Heart left ventricle (tissue), 16 donors: ENCODE data around the gene OTULINL. TPM values are rescaled to one million over a fixed set of nuclear protein-coding genes. Genes with fewer than 3 reads are reported as not detected.

Experiments
- ATAC-seq, 4 donors: fragments of 200-7000 bp; cut with Tn5 transposase; one replicate each; pipeline ENCODE4 v1.9.1; 2020 to 2022; ENCODE audit warnings: moderate library complexity in 4 of 4, mild to moderate bottlenecking in 3 of 4, moderate number of reproducible peaks in 1 of 4
- DNase-seq, 5 donors: peaks; one replicate each; pipeline ENCODE4 v3.0.0-alpha.2; 2020
- H3K27ac ChIP-seq, 12 donors: fragments of 200-600 bp; sonication (generic) in 4 of 12; one replicate each; pipeline versions ENCODE4 v1.5.0 to v1.8.0; 2016 to 2022; ENCODE audit warnings: mild to moderate bottlenecking in 2 of 12
- H3K27me3 ChIP-seq, 9 donors: fragments of 200-600 bp; sonication (generic) in 2 of 9; one replicate each; pipeline versions ENCODE4 v1.5.1 to v1.8.0; 2016 to 2022; ENCODE audit warnings: mild to moderate bottlenecking in 3 of 9
- H3K36me3 ChIP-seq, 9 donors: fragments of 200-600 bp; sonication (generic) in 2 of 9; one replicate each; pipeline versions ENCODE4 v1.5.0 to v1.8.0; 2018 to 2022; ENCODE audit warnings: mild to moderate bottlenecking in 2 of 9
- H3K4me1 ChIP-seq, 12 donors: fragments of 200-600 bp; sonication (generic) in 4 of 12; one replicate each; pipeline versions ENCODE4 v1.5.0 to v1.8.0; 2016 to 2022; ENCODE audit warnings: mild to moderate bottlenecking in 3 of 12
- H3K4me3 ChIP-seq, 12 donors: fragments of 200-600 bp; sonication (generic) in 4 of 12; one replicate each; pipeline versions ENCODE4 v1.5.0 to v1.8.0; 2017 to 2022; ENCODE audit warnings: mild to moderate bottlenecking in 9 of 12, moderate library complexity in 4 of 12
- H3K9me3 ChIP-seq, 12 donors: fragments of 200-600 bp; sonication (generic) in 4 of 12; one replicate each; pipeline versions ENCODE4 v1.5.0 to v1.8.0; 2016 to 2022; ENCODE audit warnings: mild to moderate bottlenecking in 1 of 12
- POLR2A ChIP-seq, 2 donors: fragments of 450-650 bp; IDR thresholded peaks; one replicate each; pipeline ENCODE4 v1.6.1; 2017; ENCODE audit warnings: antibody characterized with exemption in 2 of 2, mild to moderate bottlenecking in 2 of 2, moderate library complexity in 2 of 2
- WGBS, 4 donors: extraction: QIAGEN DNeasy Blood & Tissue Kit in 2 of 4; methylation state at CpG; one replicate each; pipeline versions ENCODE4 v1.1.5 to v1.1.7; 2013 to 2018; 5-methylcytosine and 5-hydroxymethylcytosine counted together
- intact Hi-C, 10 donors: fragments of 100-400 bp; cut with DNase I; formaldehyde crosslinking; loops; one replicate each; pipeline versions ENCODE4 v1.11.1 to v1.14.2; 2022
- polyA plus RNA-seq, 2 donors: library from polyadenylated mRNA; stranded (reverse); fragments of 200-250 nt; gene quantifications; one replicate each; pipeline ENCODE4 v1.2.3, GENCODE V29; 2013
- total RNA-seq, 9 donors: library from RNA; depleted of rRNA in 2 of 9; stranded (reverse); fragments of >200 nt in 2 of 9; fragmentation: NEBNext Ultra II Directional in 3 of 9; extraction: Animal tissue kit (Norgen Biotek cat#: 25700) in 3 of 9; gene quantifications; one replicate each; pipeline versions ENCODE4 v1.1.0 to v1.2.4, GENCODE V29; 2016 to 2023
- TF ChIP-seq, protein P1 (sequence below), 12 donors: fragments of 200-600 bp; sonication (generic) in 4 of 12; IDR thresholded peaks; one replicate each; pipeline versions ENCODE4 v1.5.0 to v1.8.0; 2018 to 2022; ENCODE audit warnings: antibody characterized with exemption in 12 of 12, mild to moderate bottlenecking in 5 of 12
- donor health status: ischemic (EF 13 %, LVEDD 7.1; RV severe dilation, severe dysfunction).
- donor health status: healthy with polysubstance abuse.
- donor health status: DM: no; HTN: yes; CAD: no.
- donor health status: DM: no; HTN: no; CAD: no.
- donor health status: ischemic (EF 25% LVEDD 6.9; RV normal size, moderate dysfunction).
- donor health status: ischemic (EF 25% LVEDD 5.7; RV mildly dilated, moderate dysfunction).
- donor health status: healthy.
- donor health status: DM: yes; HTN: yes; CAD: no.
- donor health status: ischemic (EF 35%, LVEDD 5.7; RV mildly dilated, moderate dysfunction).
- donor health status: nonischemic (EF 11% LVEDD 7.7; RV severe dilation, severe dysfunction).
- donor health status: DM: yes; HTN: yes; CAD: no.
- donor health status: PGD.
- donor health status: ischemic (EF 29% LVEDD 5.4; RV normal size, mild dysfunction).
- donor health status: nonischemic (EF 23%, LVEDD 6.1; RV moderate dilation, normal function).

OTULINL gene
- total and polyA plus RNA-seq, 11 donors: 0.65 to 13.6 (median 1.5) TPM

DNA sequence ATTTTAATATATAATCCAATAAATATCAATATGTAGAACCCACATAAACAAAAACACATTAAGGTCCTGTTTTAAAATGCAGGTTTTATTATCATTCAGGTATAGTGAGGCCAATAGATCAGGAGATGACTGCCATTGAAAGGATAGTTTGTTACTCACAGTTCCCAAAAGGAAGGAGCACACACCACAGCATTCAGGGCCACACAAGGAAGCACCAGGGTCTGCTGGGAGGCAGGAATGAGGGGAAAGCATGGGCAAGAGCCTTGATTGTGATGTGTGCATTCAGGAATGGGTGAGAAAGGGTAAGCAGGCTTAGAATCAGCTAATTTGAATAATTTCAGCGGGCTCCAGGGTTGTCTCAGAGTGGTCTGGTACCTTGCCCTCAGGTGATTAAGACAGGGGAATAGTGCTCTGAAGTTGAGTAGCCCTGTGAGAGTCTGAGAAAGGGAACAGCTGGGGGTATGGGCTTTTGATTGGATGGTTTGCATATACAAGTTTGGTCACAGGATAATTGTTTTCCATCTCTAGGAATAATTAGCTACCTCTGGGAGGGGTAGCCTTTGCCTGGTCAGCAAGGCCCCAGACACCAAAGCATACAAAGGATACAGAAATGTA is 63.1 kb downstream of the OTULINL start:
- peaks cover 0 to 4% (median 0%) of the 10 kb centered on the region in 12 donors for H3K4me1 ChIP-seq
- WGBS, 4 donors: 82 to 90% (median 88%) methylated on average over 1 of the region's 1 CpG

DNA sequence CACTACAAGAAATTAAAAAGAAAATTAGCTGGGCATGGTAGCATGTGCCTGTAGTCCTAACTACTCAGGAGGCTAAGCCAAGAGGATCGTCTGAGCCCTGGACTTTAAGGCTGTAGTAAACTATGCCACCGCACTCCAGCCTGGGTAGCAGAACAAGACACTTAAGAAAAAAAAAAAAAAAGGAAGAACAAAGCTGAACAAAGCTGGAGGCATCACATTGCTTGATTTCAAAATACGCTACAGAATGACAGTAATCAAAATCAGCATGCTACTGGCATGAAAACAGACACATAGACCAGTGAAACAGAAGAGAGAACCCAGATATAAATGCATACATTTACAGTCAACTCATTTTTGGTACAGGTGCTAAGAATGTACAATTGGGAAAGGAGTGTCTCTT is 68.5 kb downstream of the OTULINL start:
- peaks cover 0 to 4% (median 0%) of the 10 kb centered on the region in 12 donors for H3K4me1 ChIP-seq
- H3K27me3 ChIP-seq: peaks cover 0 to 2% (median 0%) of the 10 kb centered on the region in 9 donors
- intact Hi-C loops: loop anchor here in 3 of 10 donors (2.0 to 10.0 kb wide), 3 partner anchors 165 to 545 kb away; no protein-coding TSS in a partner anchor
- TF ChIP-seq, protein P1, sequence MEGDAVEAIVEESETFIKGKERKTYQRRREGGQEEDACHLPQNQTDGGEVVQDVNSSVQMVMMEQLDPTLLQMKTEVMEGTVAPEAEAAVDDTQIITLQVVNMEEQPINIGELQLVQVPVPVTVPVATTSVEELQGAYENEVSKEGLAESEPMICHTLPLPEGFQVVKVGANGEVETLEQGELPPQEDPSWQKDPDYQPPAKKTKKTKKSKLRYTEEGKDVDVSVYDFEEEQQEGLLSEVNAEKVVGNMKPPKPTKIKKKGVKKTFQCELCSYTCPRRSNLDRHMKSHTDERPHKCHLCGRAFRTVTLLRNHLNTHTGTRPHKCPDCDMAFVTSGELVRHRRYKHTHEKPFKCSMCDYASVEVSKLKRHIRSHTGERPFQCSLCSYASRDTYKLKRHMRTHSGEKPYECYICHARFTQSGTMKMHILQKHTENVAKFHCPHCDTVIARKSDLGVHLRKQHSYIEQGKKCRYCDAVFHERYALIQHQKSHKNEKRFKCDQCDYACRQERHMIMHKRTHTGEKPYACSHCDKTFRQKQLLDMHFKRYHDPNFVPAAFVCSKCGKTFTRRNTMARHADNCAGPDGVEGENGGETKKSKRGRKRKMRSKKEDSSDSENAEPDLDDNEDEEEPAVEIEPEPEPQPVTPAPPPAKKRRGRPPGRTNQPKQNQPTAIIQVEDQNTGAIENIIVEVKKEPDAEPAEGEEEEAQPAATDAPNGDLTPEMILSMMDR (IDR thresholded peaks at IDR 0.05): no peak
- no peak for TF ChIP-seq POLR2A (IDR thresholded peaks at IDR 0.05)
- no peak for ATAC-seq
- no peaks in the 10 kb centered on the region for H3K9me3 ChIP-seq
- DNase-seq: no peak
- H3K36me3 ChIP-seq: no peaks in the 10 kb centered on the region
- no peak overlapping the region for H3K4me3 ChIP-seq
- 79 to 88% (median 87%) methylated on average over 3 of the region's 3 CpGs for WGBS, 4 donors
- no peak overlapping the region for H3K27ac ChIP-seq

More for the DNA sequence above, 63.1 kb downstream of the OTULINL start:
- no peak overlapping the region for H3K27ac ChIP-seq
- no peak for TF ChIP-seq POLR2A (IDR thresholded peaks at IDR 0.05)
- TF ChIP-seq, protein P1 (IDR thresholded peaks at IDR 0.05): no peak
- H3K36me3 ChIP-seq: no peaks in the 10 kb centered on the region
- DNase-seq (no peak), ATAC-seq (no peak)
- no peaks in the 10 kb centered on the region for H3K9me3 ChIP-seq
- peaks cover 0 to 7% (median 0%) of the 10 kb centered on the region in 9 donors for H3K27me3 ChIP-seq
- intact Hi-C loops: loop anchor here (5.0 to 10.0 kb wide), 10 partner anchors 120 to 657 kb away; no protein-coding TSS in a partner anchor
- no peak overlapping the region for H3K4me3 ChIP-seq

DNA sequence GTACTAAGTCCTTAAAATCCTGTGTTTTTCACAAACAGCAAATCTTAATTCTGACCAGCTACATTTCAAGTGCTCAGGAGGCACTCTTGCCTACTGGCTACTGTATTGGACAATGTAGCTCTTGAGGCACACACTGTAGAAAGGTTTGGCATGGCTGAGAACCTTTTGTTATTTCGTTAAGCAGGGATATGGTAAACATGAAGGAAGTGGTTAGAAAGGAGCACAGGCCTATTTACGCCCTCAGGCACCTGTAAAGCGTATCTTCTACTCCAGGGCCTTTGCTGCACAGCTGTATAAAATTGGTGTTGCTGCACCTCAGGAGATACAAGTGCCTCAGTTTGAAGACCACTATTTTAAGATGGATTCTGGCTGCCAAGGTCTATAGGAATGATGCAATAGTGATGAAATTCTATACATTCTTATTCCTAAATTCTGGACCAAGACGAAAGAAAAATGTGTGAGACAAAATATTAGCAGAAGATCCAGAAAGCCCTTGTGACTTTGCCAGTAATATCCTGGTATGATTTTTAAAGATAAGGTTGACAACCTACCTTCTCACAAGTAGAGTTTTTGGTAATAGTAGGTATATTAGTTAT is 73.7 kb downstream of the OTULINL start:
- no peaks in the 10 kb centered on the region for H3K36me3 ChIP-seq
- ATAC-seq (no peak), DNase-seq (no peak)
- intact Hi-C loops: loop anchor here in 2 of 10 donors (10.0 kb wide), 2 partner anchors 170 to 550 kb away; no protein-coding TSS in a partner anchor
- WGBS, 4 donors: 61 to 64% (median 63%) methylated on average over 4 of the region's 4 CpGs
- no peak for TF ChIP-seq POLR2A (IDR thresholded peaks at IDR 0.05)
- TF ChIP-seq, protein P1 (IDR thresholded peaks at IDR 0.05): no peak
- no peak overlapping the region for H3K27ac ChIP-seq
- no peaks in the 10 kb centered on the region for H3K27me3 ChIP-seq
- no peak overlapping the region for H3K4me3 ChIP-seq
- H3K4me1 ChIP-seq: no peaks in the 10 kb centered on the region
- no peaks in the 10 kb centered on the region for H3K9me3 ChIP-seq

DNA sequence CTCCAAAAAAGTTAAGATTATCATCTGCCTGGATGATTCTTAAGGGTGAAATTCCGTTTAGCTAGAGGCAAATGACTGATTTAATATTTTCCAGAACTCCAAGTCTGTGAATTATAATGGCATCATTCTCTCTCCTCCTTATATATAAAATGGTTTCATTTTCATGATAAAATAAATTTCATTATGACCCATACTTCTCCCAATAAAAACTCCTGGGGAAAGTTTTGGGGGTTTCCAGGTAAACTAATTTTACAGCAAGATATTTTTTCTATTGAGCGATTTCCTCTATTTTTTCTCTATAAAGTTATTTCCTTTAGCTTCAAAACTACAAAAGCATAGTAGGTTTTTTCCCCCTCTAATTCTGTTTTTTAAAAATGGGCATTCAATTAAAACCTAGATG is 75.3 kb downstream of the OTULINL start:
- Histone ChIP-seq H3K9me3 (no peaks in the 10 kb centered on the region), H3K4me3 (no peak overlapping the region), H3K4me1 (no peaks in the 10 kb centered on the region), H3K36me3 (no peaks in the 10 kb centered on the region), H3K27ac (no peak overlapping the region), H3K27me3 (no peaks in the 10 kb centered on the region)
- TF ChIP-seq, protein P1 (IDR thresholded peaks at IDR 0.05): no peak
- no peak for TF ChIP-seq POLR2A (IDR thresholded peaks at IDR 0.05)
- intact Hi-C loops: loop anchor here in 2 of 10 donors (10.0 kb wide), 2 partner anchors 172 to 552 kb away; no protein-coding TSS in a partner anchor
- DNase-seq (no peak), ATAC-seq (no peak)
- 41 to 66% (median 54%) methylated on average over 2 of the region's 2 CpGs for WGBS, 4 donors
